Activated CD8-positive, alpha-beta T cell treated with anti-CD3 and anti-CD28 coated beads for 36 hours (primary cell): ENCODE results near the gene CKLF. TPM values are rescaled to one million over a fixed set of nuclear protein-coding genes. Genes with fewer than 3 reads are reported as not detected.
"Not testable (repeated sequence)": the region's sequence is repeated elsewhere in the genome, so short reads cannot be mapped to it uniquely, and the experiment has no call there.

Experiments used
- ATAC-seq: fragments of 200-7000 bp; cut with Tn5 transposase; one replicate; pipeline ENCODE4 v1.10.0; 2021; ENCODE audit warnings: mild to moderate bottlenecking, moderate library complexity
- CTCF ChIA-PET: fragments of 350-600 bp; sonication (Branson Sonifier 250); formaldehyde crosslinking; loops from one replicate; lab custom pipeline; 2021; ENCODE audit warnings: antibody characterized with exemption; lab: Charles Lee
- POLR2A ChIA-PET: fragments of 350-600 bp; sonication (Branson Sonifier 250); formaldehyde crosslinking; loops from one replicate; lab custom pipeline; 2021; ENCODE audit warnings: antibody characterized with exemption; lab: Charles Lee
- DNase-seq: peaks from one replicate; pipeline ENCODE4 v3.0.0-alpha.2; 2020
- H3K27ac Mint-ChIP-seq: one replicate; pipeline ENCODE4 v1.8.0; 2021; ENCODE audit warnings: mild to moderate bottlenecking, mixed read lengths
- H3K27me3 Mint-ChIP-seq: one replicate; pipeline ENCODE4 v1.8.0; 2021; ENCODE audit warnings: mixed read lengths
- H3K36me3 Mint-ChIP-seq: one replicate; pipeline ENCODE4 v1.8.0; 2021; ENCODE audit warnings: low read depth, mixed read lengths
- H3K4me1 Mint-ChIP-seq: one replicate; pipeline ENCODE4 v1.8.0; 2021; ENCODE audit warnings: low read depth, mixed read lengths
- H3K4me3 Mint-ChIP-seq: one replicate; pipeline ENCODE4 v1.8.0; 2021; ENCODE audit warnings: mild to moderate bottlenecking, moderate library complexity, mixed read lengths
- H3K9me3 Mint-ChIP-seq: one replicate; pipeline ENCODE4 v1.8.0; 2021; ENCODE audit warnings: mixed read lengths
- CTCF ChIP-seq: fragments of 200-600 bp; IDR thresholded peaks from one replicate; pipeline ENCODE4 v1.8.0; 2022; ENCODE audit warnings: antibody characterized with exemption, mild to moderate bottlenecking
- intact Hi-C: fragments of 100-400 bp; cut with micrococcal nuclease; formaldehyde crosslinking; loops from one replicate; pipeline ENCODE4 v1.10.0; 2022
- total RNA-seq, 2 experiments: library from RNA; stranded (reverse); gene quantifications; one replicate each; pipeline ENCODE4 v1.2.3, GENCODE V29; 2021

The CKLF gene
- total RNA-seq, 2 experiments from 2014 or later: 99.0 to 99.7 TPM

- H3K9me3 Mint-ChIP-seq: no peaks in the 10 kb centered on the region
- H3K36me3 Mint-ChIP-seq: peaks cover 45% of the 10 kb centered on the region
- no peak for TF ChIP-seq CTCF
- CTCF ChIA-PET: interaction anchor here (0.8 to 2.0 kb wide), 5 partner anchors 16 to 44 kb away, joined by 3 to 10 read pairs (median 4); partner anchors contain the start of gene TK2
- POLR2A ChIA-PET: interaction anchor here (0.8 kb wide), 1 partner anchor 18 kb away, joined by 3 read pairs; no protein-coding TSS in a partner anchor
- ATAC-seq: no peak
- intact Hi-C loops: no loop called here
- DNase-seq: no peak
- H3K27ac Mint-ChIP-seq: no peak within 1 kb of the TSS
- no peaks in the 10 kb centered on the region for H3K27me3 Mint-ChIP-seq
- no peak within 1 kb of the TSS for H3K4me3 Mint-ChIP-seq
- peaks cover 39% of the 10 kb centered on the region for H3K4me1 Mint-ChIP-seq
Measured at GRCh38 chr16:66566051-66566901, 13.9 kb downstream of the CKLF start, which contains the start of gene CMTM1. Gene CMTM1 (plus strand): TSS chr16:66566439. CDS start chr16:66566514, 75 bp downstream.

DNA sequence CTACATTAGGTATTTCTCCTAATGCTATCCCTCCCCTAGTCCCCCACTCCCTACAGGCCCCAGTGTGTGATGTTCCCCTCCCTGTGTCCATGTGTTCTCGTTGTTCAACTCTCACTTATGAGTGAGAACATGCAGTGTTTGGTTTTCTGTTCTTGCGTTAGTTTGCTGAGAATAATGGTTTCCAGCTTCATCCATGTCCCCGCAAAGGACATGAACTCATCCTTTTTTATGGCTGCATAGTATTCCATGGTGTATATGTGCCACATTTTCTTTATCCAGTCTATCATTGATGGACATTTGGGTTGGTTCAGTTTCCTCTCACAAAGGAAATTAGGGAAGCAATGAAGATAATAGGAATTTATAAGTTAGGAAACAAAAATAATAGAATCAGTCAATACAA, 14.9 kb downstream of the CKLF start:
- POLR2A ChIA-PET, intact Hi-C loops, H3K27me3 Mint-ChIP-seq, DNase-seq, H3K4me3 Mint-ChIP-seq, CTCF ChIA-PET, H3K9me3 Mint-ChIP-seq, ATAC-seq: not testable (repeated sequence)
- peaks cover 32% of the 10 kb centered on the region for H3K4me1 Mint-ChIP-seq
- H3K36me3 Mint-ChIP-seq: peaks cover 43% of the 10 kb centered on the region
- peak overlapping the region; percentile 31 for H3K27ac Mint-ChIP-seq

- H3K4me3 Mint-ChIP-seq: no peak overlapping the region
- ChIA-PET POLR2A (no interaction called here), CTCF (no interaction called here)
- peaks cover 25% of the 10 kb centered on the region for H3K4me1 Mint-ChIP-seq
- peaks cover 37% of the 10 kb centered on the region for H3K36me3 Mint-ChIP-seq
- no peak overlapping the region for H3K27ac Mint-ChIP-seq
- no peaks in the 10 kb centered on the region for H3K27me3 Mint-ChIP-seq
- TF ChIP-seq CTCF: no peak
- intact Hi-C loops: no loop called here
- no peak for ATAC-seq
- no peak for DNase-seq
- H3K9me3 Mint-ChIP-seq: no peaks in the 10 kb centered on the region
Measured at GRCh38 chr16:66568355-66568754, 16.0 kb downstream of the CKLF start.

- H3K27ac Mint-ChIP-seq: no peak overlapping the region
- no peak for ATAC-seq
Measured at GRCh38 chr16:66569131-66569530, 16.8 kb downstream of the CKLF start.

More at GRCh38 chr16:66569131-66569530, 16.8 kb downstream of the CKLF start:
- no peak for TF ChIP-seq CTCF
- ChIA-PET POLR2A (interaction anchor here (1.0 to 3.9 kb wide), 2 partner anchors 12 to 198 kb away, joined by 3 to 19 read pairs; partner anchors contain the start of gene CMTM2), CTCF (interaction anchor here (1.9 to 2.2 kb wide), 2 partner anchors 39 to 163 kb away, joined by 7 to 10 read pairs; no protein-coding TSS in a partner anchor)
- intact Hi-C loops: no loop called here
- Mint-ChIP-seq H3K4me1 (peaks cover 19% of the 10 kb centered on the region), H3K9me3 (no peaks in the 10 kb centered on the region), H3K27me3 (no peaks in the 10 kb centered on the region), H3K36me3 (peaks cover 32% of the 10 kb centered on the region), H3K4me3 (no peak overlapping the region)
- no peak for DNase-seq
